ENCODE data around the gene SLC9A3. TPM values are rescaled to one million over a fixed set of nuclear protein-coding genes. Genes with fewer than 3 reads are reported as not detected.

Gene SLC9A3
- total RNA-seq, 2 donors from 2014 or later, result 0.69 to 0.71 TPM

GRCh38 chr5:473551-474192, 50.6 kb downstream of the SLC9A3 start:
- intact Hi-C loops (cut with DNase I), result no loop called here

GRCh38 chr5:472656-473550, 51.3 kb downstream of the SLC9A3 start:
- intact Hi-C loops (cut with DNase I), result no loop called here

More at GRCh38 chr5:473551-474192, 50.6 kb downstream of the SLC9A3 start:
- peak; percentile 85 for DNase-seq (ENCODE audit: low spot score)

GRCh38 chr5:472076-472655, 52.1 kb downstream of the SLC9A3 start:
- peak; percentile 79 for DNase-seq (ENCODE audit: low spot score)
- intact Hi-C loops (cut with DNase I), result no loop called here

More at GRCh38 chr5:472656-473550, 51.3 kb downstream of the SLC9A3 start:
- peak; percentile 96 for DNase-seq (ENCODE audit: low spot score)

- intact Hi-C loops (cut with DNase I), result no loop called here
Measured at GRCh38 chr5:471750-472058, 52.5 kb downstream of the SLC9A3 start.

GRCh38 chr5:470961-471749, 53.1 kb downstream of the SLC9A3 start:
- intact Hi-C loops (cut with DNase I), result no loop called here
- peak; percentile 80 for DNase-seq (ENCODE audit: low spot score)

More at GRCh38 chr5:471750-472058, 52.5 kb downstream of the SLC9A3 start:
- DNase-seq (ENCODE audit: low spot score), result no peak

GRCh38 chr5:469752-470483, 54.3 kb downstream of the SLC9A3 start:
- DNase-seq (ENCODE audit: low spot score), result peak; percentile 54
- intact Hi-C loops (cut with DNase I), result no loop called here

GRCh38 chr5:468401-468800, 55.8 kb downstream of the SLC9A3 start:
- peak; percentile 73 for DNase-seq (ENCODE audit: low spot score)
- intact Hi-C loops (cut with DNase I), result no loop called here

- peak; percentile 75 for DNase-seq (ENCODE audit: low spot score)
- intact Hi-C loops (cut with DNase I), result no loop called here
Measured at GRCh38 chr5:466661-467310, 57.5 kb downstream of the SLC9A3 start.

GRCh38 chr5:465591-466403, 58.5 kb downstream of the SLC9A3 start:
- peak; percentile 75 for DNase-seq (ENCODE audit: low spot score)
- intact Hi-C loops (cut with DNase I), result no loop called here

- peak; percentile 72 for DNase-seq (ENCODE audit: low spot score)
Measured at GRCh38 chr5:464843-465590, 59.2 kb downstream of the SLC9A3 start.

GRCh38 chr5:464446-464842, 59.8 kb downstream of the SLC9A3 start:
- DNase-seq (ENCODE audit: low spot score), result no peak
- intact Hi-C loops (cut with DNase I), result no loop called here

More at GRCh38 chr5:464843-465590, 59.2 kb downstream of the SLC9A3 start:
- intact Hi-C loops (cut with DNase I), result no loop called here

GRCh38 chr5:463952-464351, 60.3 kb downstream of the SLC9A3 start:
- intact Hi-C loops (cut with DNase I), result no loop called here
- peak; percentile 62 for DNase-seq (ENCODE audit: low spot score)

- no peak for DNase-seq (ENCODE audit: low spot score)
Measured at GRCh38 chr5:463301-463700, 60.9 kb downstream of the SLC9A3 start.

GRCh38 chr5:462051-462481, 62.2 kb downstream of the SLC9A3 start:
- peak; percentile 69 for DNase-seq (ENCODE audit: low spot score)
- intact Hi-C loops (cut with DNase I), result no loop called here

More at GRCh38 chr5:463301-463700, 60.9 kb downstream of the SLC9A3 start:
- intact Hi-C loops (cut with DNase I), result no loop called here

GRCh38 chr5:460273-460625, 64.0 kb downstream of the SLC9A3 start:
- DNase-seq (ENCODE audit: low spot score), result peak; percentile 48

GRCh38 chr5:459562-460272, 64.5 kb downstream of the SLC9A3 start:
- intact Hi-C loops (cut with DNase I), result no loop called here
- DNase-seq (ENCODE audit: low spot score), result peak; percentile 61

More at GRCh38 chr5:460273-460625, 64.0 kb downstream of the SLC9A3 start:
- intact Hi-C loops (cut with DNase I), result no loop called here

Data from posterior vena cava (tissue), 2 donors.